H9 (cell line): ENCODE results near the gene LILRA6. TPM values are rescaled to one million over a fixed set of nuclear protein-coding genes. Genes with fewer than 3 reads are reported as not detected.
"Not testable (repeated sequence)": the region's sequence is repeated elsewhere in the genome, so short reads cannot be mapped to it uniquely, and the experiment has no call there.

Experiments
- DNase-seq: peaks from one replicate; pipeline ENCODE4 v3.0.0-alpha.2; 2017
- H2AFZ ChIP-seq: one replicate; pipeline ENCODE4 v1.6.1; 2013; ENCODE audit warnings: mild to moderate bottlenecking, low read length, control low read depth, moderate library complexity
- H2AK5ac ChIP-seq: 2 replicates; pipeline ENCODE4 v1.6.1; 2013; ENCODE audit warnings: low read length, control low read depth, mixed read lengths; ENCODE audit not compliant: insufficient read length
- H2BK120ac ChIP-seq: one replicate; pipeline ENCODE4 v1.6.1; 2013; ENCODE audit warnings: low read depth, mild to moderate bottlenecking, low read length, control low read depth, inconsistent platforms; ENCODE audit not compliant: poor library complexity, severe bottlenecking
- H2BK12ac ChIP-seq: 2 replicates; pipeline ENCODE4 v1.6.1; 2013; ENCODE audit warnings: low read length, control low read depth, mixed read lengths, low read depth; ENCODE audit not compliant: insufficient read length
- H2BK15ac ChIP-seq: 2 replicates; pipeline ENCODE4 v1.6.1; 2013; ENCODE audit warnings: low read depth, low read length, control low read depth
- H2BK20ac ChIP-seq: one replicate; pipeline ENCODE4 v1.6.1; 2013; ENCODE audit warnings: low read depth, mild to moderate bottlenecking, low read length, control low read depth, inconsistent platforms; ENCODE audit not compliant: poor library complexity, severe bottlenecking
- H2BK5ac ChIP-seq: 2 replicates; pipeline ENCODE4 v1.6.1; 2013; ENCODE audit warnings: low read length, control low read depth, mixed read lengths; ENCODE audit not compliant: insufficient read length
- H3K14ac ChIP-seq: 2 replicates; pipeline ENCODE4 v1.6.1; 2013; ENCODE audit warnings: low read length, control low read depth; ENCODE audit not compliant: insufficient read depth
- H3K18ac ChIP-seq: 2 replicates; pipeline ENCODE4 v1.6.1; 2013; ENCODE audit warnings: low read depth, mild to moderate bottlenecking, mixed read lengths, low read length, control low read depth; ENCODE audit not compliant: insufficient read length
- H3K23ac ChIP-seq: 2 replicates; pipeline ENCODE4 v1.6.1; 2013; ENCODE audit warnings: low read length, control low read depth, mixed read lengths, low read depth; ENCODE audit not compliant: insufficient read length
- H3K23me2 ChIP-seq: 2 replicates; pipeline ENCODE4 v1.6.1; 2013; ENCODE audit warnings: low read depth, mild to moderate bottlenecking, mixed read lengths, low read length, control low read depth; ENCODE audit not compliant: insufficient read length, poor library complexity, severe bottlenecking
- H3K27ac ChIP-seq: 2 replicates; pipeline ENCODE4 v1.5.1; 2013; ENCODE audit warnings: low read length, control low read depth, mixed read lengths, low read depth; ENCODE audit not compliant: insufficient read length
- H3K27me3 ChIP-seq: 2 replicates; pipeline ENCODE4 v1.6.1; 2013; ENCODE audit warnings: low read length, control low read depth, inconsistent platforms; ENCODE audit not compliant: insufficient read depth
- H3K4ac ChIP-seq: 2 replicates; pipeline ENCODE4 v1.6.1; 2013; ENCODE audit warnings: low read depth, mild to moderate bottlenecking, control low read depth, inconsistent platforms, low read length, moderate library complexity
- H3K4me1 ChIP-seq: 2 replicates; pipeline ENCODE4 v1.6.1; 2013; ENCODE audit warnings: low read length, control low read depth, inconsistent platforms; ENCODE audit not compliant: insufficient read depth
- H3K4me2 ChIP-seq: 2 replicates; pipeline ENCODE4 v1.6.1; 2013; ENCODE audit warnings: low read length, control low read depth, mixed read lengths; ENCODE audit not compliant: insufficient read length, insufficient read depth
- H3K56ac ChIP-seq: 2 replicates; pipeline ENCODE4 v1.6.1; 2013; ENCODE audit warnings: low read depth, mild to moderate bottlenecking, mixed read lengths, low read length, control low read depth; ENCODE audit not compliant: insufficient read length
- H3K79me1 ChIP-seq: 2 replicates; pipeline ENCODE4 v1.6.1; 2013; ENCODE audit warnings: low read depth, mild to moderate bottlenecking, moderate library complexity, low read length, control low read depth, inconsistent platforms; ENCODE audit not compliant: insufficient read depth, poor library complexity, severe bottlenecking
- H3K79me2 ChIP-seq: 2 replicates; pipeline ENCODE4 v1.6.1; 2013; ENCODE audit warnings: low read length, control low read depth, inconsistent platforms; ENCODE audit not compliant: insufficient read depth
- H3K9ac ChIP-seq: 2 replicates; pipeline ENCODE4 v1.6.1; 2013; ENCODE audit warnings: low read length, control low read depth, mixed read lengths; ENCODE audit not compliant: insufficient read length; ENCODE audit errors: extremely low read depth
- H3K9me3 ChIP-seq: one replicate; pipeline ENCODE4 v1.6.1; 2013; ENCODE audit warnings: low read depth, low read length, inconsistent platforms; ENCODE audit not compliant: control insufficient read depth
- H3T11ph ChIP-seq: one replicate; pipeline ENCODE4 v1.6.1; 2013; ENCODE audit warnings: mild to moderate bottlenecking, low read length, control low read depth, inconsistent platforms
- H4K20me1 ChIP-seq: one replicate; pipeline ENCODE4 v1.6.1; 2013; ENCODE audit not compliant: control insufficient read depth, insufficient read length, insufficient read depth
- H4K5ac ChIP-seq: 2 replicates; pipeline ENCODE4 v1.6.1; 2013; ENCODE audit warnings: low read depth, mild to moderate bottlenecking, mixed read lengths, low read length, control low read depth; ENCODE audit not compliant: insufficient read length
- H4K8ac ChIP-seq: replicated peaks from 2 replicates; pipeline ENCODE4 v1.6.1; 2013; ENCODE audit warnings: low read length, control low read depth, mixed read lengths, low read depth; ENCODE audit not compliant: insufficient read length
- H4K91ac ChIP-seq: 2 replicates; pipeline ENCODE4 v1.6.1; 2013; ENCODE audit warnings: low read depth, mild to moderate bottlenecking, moderate library complexity, mixed read lengths, low read length, control low read depth; ENCODE audit not compliant: insufficient read length
- H3K27ac Mint-ChIP-seq, 3 experiments: 2 replicates in 2 of 3; 3 replicates in 1 of 3; pipeline ENCODE4 v1.8.0; 2020 to 2021; ENCODE audit warnings: mixed read lengths in 3 of 3, mild to moderate bottlenecking in 1 of 3, moderate library complexity in 1 of 3
- H3K27me3 Mint-ChIP-seq: 2 replicates; pipeline ENCODE4 v1.8.0; 2021; ENCODE audit warnings: low read depth, mild to moderate bottlenecking, moderate library complexity, mixed read lengths
- H3K36me3 Mint-ChIP-seq, 3 experiments: 2 replicates in 2 of 3; 3 replicates in 1 of 3; pipeline ENCODE4 v1.8.0; 2020 to 2021; ENCODE audit warnings: low read depth in 3 of 3, mixed read lengths in 3 of 3; ENCODE audit not compliant: insufficient read depth in 1 of 3
- H3K4me1 Mint-ChIP-seq, 2 experiments: 2 replicates each; pipeline ENCODE4 v1.8.0; 2020; ENCODE audit warnings: mixed read lengths in 2 of 2
- H3K4me3 Mint-ChIP-seq, 2 experiments: 2 replicates in 1 of 2; 3 replicates in 1 of 2; pipeline ENCODE4 v1.8.0; 2020 to 2021; ENCODE audit warnings: mild to moderate bottlenecking in 2 of 2, mixed read lengths in 2 of 2, moderate library complexity in 1 of 2
- H3K9me3 Mint-ChIP-seq, 2 experiments: 2 replicates in 1 of 2; 3 replicates in 1 of 2; pipeline ENCODE4 v1.8.0; 2020; ENCODE audit warnings: mild to moderate bottlenecking in 2 of 2, mixed read lengths in 2 of 2, moderate library complexity in 1 of 2
- WGBS: extraction: QIAGEN DNeasy Blood & Tissue Kit; methylation state at CpG from one replicate; pipeline ENCODE4 v1.1.7; 2013; ENCODE audit warnings: missing lambda C conversion rate, low lambda C conversion rate, mixed read lengths; ENCODE audit not compliant: insufficient read length; ENCODE audit errors: extremely low coverage; 5-methylcytosine and 5-hydroxymethylcytosine counted together
- long read RNA-seq: library from polyadenylated mRNA; unstranded; transcript quantifications from one replicate; pipeline ENCODE4 v2.0.0, GENCODE V29; 2020
- total RNA-seq: library from RNA; stranded (reverse); gene quantifications from 2 replicates; pipeline ENCODE4 v1.2.1, GENCODE V29; 2021

The LILRA6 gene
- not detected in 2 replicates for total RNA-seq
- long read RNA-seq, partial matches to known transcripts: 1 of 1 reads
- long read RNA-seq, other reads (novel, unspliced or antisense): 0 of 1 reads

- H2BK5ac ChIP-seq, H3K4me1 ChIP-seq, H3K18ac ChIP-seq, H3K27ac ChIP-seq, H4K20me1 ChIP-seq, H3K4ac ChIP-seq, H2BK20ac ChIP-seq, H3K9ac ChIP-seq, H2BK15ac ChIP-seq, H3K4me2 ChIP-seq, H3K56ac ChIP-seq, H2BK120ac ChIP-seq, H3K23ac ChIP-seq, H3K79me1 ChIP-seq, H3K9me3 ChIP-seq, H3K14ac ChIP-seq, H3K4me1 Mint-ChIP-seq, H3T11ph ChIP-seq, H3K79me2 ChIP-seq, H3K23me2 ChIP-seq, DNase-seq, H3K27me3 ChIP-seq, H3K27ac Mint-ChIP-seq, H2AFZ ChIP-seq, H3K36me3 Mint-ChIP-seq, H4K5ac ChIP-seq, H2AK5ac ChIP-seq, H4K91ac ChIP-seq, H2BK12ac ChIP-seq, H3K4me3 Mint-ChIP-seq, H4K8ac ChIP-seq: not testable (repeated sequence)
- WGBS: no CpG with 5 or more reads among the region's 6 CpGs
- peaks cover 33% of the 10 kb centered on the region for H3K27me3 Mint-ChIP-seq
- H3K9me3 Mint-ChIP-seq: peaks cover 0 to 23% of the 10 kb centered on the region in 2 experiments; a peak in 2 of 5 replicates
These were observed at the start of gene LILRA6 for GRCh38 chr19:54242646-54243045. Gene LILRA6, minus strand, starts transcription at chr19:54242790.

DNA sequence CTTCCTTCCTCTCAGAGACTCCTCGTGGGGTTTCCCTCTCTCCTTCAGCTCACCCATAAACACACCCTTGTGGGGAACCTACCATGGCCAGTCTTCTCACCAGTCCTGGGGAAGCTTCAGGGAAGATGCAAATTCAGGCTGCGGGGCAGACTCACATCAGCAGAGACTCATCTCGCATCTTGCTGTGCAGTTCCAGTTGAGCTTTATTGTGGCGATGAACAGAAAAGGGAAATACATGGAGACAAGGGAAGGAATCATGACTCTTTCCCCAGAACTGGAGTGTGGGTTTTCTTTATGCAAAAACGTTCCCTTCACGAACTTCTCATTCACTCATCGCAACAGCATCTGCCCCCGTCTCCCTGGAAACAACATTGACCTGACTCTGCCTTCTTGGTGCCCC lies 46.6 kb upstream of the LILRA6 start:
- H3K27ac ChIP-seq, H3K18ac ChIP-seq, H3K27ac Mint-ChIP-seq, H4K91ac ChIP-seq, H2AK5ac ChIP-seq, H3K23ac ChIP-seq, H3K4ac ChIP-seq, H4K5ac ChIP-seq, H3K36me3 Mint-ChIP-seq, H2BK120ac ChIP-seq, H3K23me2 ChIP-seq, H3K14ac ChIP-seq, H2BK20ac ChIP-seq, H2BK12ac ChIP-seq, H3K4me3 Mint-ChIP-seq, H4K8ac ChIP-seq, H3K9ac ChIP-seq, H3K27me3 ChIP-seq, H3K9me3 ChIP-seq, H3K79me2 ChIP-seq, H3K79me1 ChIP-seq, H3K4me2 ChIP-seq, H2AFZ ChIP-seq, H3K4me1 ChIP-seq, H3K56ac ChIP-seq, H4K20me1 ChIP-seq, H2BK15ac ChIP-seq, H3T11ph ChIP-seq, H2BK5ac ChIP-seq, DNase-seq: not testable (repeated sequence)
- Mint-ChIP-seq H3K9me3 (peaks cover 0 to 55% of the 10 kb centered on the region in 2 experiments; a peak in 2 of 5 replicates), H3K4me1 (peaks cover 0 to 22% of the 10 kb centered on the region in 2 experiments; a peak in 2 of 4 replicates), H3K27me3 (peaks cover 38% of the 10 kb centered on the region)
- WGBS: no CpG with 5 or more reads among the region's 8 CpGs
